ENCODE measurements around the gene IGFBP7.

DNA sequence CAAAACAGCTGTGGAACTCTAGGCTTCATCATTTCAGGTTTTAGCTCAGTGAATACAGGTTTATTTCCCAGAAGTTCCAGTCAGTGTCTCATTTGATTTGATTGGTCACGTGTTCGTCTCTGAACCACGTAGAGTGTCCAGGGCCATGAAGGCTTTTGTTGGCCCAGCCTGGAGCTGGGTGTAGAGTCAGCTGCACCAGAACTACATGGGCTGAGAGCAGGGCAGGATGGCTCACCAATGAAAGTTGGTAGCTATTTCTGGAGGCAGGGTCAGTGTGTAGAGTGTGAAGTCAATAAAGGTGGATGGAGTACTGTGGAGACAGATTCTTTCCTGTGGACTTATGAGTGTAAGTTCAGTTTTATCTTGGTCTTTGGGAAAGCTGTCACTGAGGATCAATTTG, 43.0 kb upstream of the IGFBP7 start:
- TF ChIP-seq, protein P1, sequence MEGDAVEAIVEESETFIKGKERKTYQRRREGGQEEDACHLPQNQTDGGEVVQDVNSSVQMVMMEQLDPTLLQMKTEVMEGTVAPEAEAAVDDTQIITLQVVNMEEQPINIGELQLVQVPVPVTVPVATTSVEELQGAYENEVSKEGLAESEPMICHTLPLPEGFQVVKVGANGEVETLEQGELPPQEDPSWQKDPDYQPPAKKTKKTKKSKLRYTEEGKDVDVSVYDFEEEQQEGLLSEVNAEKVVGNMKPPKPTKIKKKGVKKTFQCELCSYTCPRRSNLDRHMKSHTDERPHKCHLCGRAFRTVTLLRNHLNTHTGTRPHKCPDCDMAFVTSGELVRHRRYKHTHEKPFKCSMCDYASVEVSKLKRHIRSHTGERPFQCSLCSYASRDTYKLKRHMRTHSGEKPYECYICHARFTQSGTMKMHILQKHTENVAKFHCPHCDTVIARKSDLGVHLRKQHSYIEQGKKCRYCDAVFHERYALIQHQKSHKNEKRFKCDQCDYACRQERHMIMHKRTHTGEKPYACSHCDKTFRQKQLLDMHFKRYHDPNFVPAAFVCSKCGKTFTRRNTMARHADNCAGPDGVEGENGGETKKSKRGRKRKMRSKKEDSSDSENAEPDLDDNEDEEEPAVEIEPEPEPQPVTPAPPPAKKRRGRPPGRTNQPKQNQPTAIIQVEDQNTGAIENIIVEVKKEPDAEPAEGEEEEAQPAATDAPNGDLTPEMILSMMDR (IDR thresholded peaks at IDR 0.05) = no peak
- no peak for TF ChIP-seq POLR2A (IDR thresholded peaks at IDR 0.05)

All from right lobe of liver (tissue), 4 donors.